Ramos (cell line): Measurements from ENCODE around the gene LHPP.
"Not testable (repeated sequence)": the region's sequence is repeated elsewhere in the genome, so short reads cannot be mapped to it uniquely, and the experiment has no call there.

Source experiments
- in situ Hi-C: fragments of 300-500 bp; cut with MboI; formaldehyde crosslinking; loops from one replicate; pipeline ENCODE4 v1.14.3; 2022; ENCODE audit warnings: low sequenced_read_pairs; ENCODE audit not compliant: unreplicated experiment

The LHPP gene

DNA sequence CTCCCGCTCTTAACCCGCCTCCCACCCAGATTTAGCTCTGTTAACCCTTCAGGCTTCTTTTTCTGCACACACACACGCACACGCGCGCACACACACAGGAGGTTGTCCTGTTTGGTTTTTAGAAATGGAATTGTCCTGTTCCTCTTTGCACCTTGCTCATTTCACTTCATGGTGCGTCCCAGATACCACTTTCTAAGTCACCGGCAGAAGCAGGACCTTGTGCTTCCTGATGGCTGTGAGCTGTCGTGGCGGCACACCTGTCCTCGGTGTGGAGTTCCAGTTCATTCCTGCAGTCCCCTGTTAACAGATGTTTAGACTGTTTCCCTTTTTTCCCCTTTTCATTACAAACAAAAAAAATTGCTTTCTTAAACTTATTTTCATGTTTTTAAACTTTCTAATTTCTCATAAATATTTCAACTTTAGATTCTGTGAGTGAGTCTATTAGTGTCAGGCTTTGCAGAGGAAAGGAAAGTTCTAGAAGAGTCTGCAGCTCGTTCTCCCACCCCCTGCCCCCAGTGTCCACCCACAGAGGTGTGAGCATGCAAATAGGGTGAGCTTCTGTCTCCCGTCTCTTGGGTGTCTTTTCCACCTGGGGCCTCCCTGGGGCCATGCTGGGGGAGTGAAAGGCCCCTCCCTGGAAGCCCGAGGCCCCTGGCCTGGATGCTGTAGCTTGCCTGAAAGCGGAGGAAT is 85.5 kb downstream of the LHPP start:
- in situ Hi-C loops: no loop called here

DNA sequence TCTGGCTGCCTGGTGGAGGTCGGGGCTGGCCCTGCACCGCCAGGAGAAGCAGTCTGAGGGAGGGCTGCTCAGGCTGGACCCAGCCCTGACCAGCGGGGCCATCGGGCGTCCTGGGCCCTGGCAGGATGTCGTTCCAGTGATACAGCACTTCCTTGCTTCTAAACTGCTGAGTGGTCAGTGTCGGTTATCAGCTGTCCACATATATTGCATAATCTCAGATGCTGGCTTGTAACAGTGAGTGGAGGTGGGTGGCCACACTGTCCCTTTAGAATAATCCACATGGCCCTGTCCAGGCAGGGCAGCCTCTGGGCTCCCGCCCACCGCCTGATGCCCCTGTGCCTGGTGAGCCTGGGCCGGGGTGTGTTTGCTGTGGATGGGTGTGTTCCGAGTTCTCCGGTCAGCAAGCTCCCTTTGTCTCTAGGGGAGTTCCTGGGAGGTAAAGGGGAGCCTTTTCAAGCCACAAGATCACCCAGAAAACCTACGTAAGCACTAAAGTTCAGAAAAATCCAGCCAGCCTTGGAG is 86.1 kb downstream of the LHPP start:
- in situ Hi-C loops: no loop called here

DNA sequence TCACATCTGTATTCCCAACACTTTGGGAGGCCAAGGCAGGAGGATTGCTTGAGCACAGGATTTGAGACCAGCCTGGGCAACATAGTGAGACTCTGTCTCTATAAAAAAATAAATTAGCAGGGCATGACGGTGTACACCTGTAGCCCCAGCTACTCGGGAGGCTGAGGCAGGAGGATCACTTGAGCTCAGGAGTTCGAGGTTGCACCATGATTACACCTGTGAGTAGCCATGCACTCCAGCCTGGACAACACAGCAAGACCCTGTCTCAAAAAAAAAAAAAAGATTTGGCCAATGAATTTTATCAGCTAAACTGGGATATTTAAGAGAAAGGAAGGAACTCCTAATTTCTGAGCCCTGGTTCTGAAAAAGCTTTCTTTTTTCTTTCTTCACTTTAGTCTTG is 87.5 kb downstream of the LHPP start:
- in situ Hi-C loops: not testable (repeated sequence)

DNA sequence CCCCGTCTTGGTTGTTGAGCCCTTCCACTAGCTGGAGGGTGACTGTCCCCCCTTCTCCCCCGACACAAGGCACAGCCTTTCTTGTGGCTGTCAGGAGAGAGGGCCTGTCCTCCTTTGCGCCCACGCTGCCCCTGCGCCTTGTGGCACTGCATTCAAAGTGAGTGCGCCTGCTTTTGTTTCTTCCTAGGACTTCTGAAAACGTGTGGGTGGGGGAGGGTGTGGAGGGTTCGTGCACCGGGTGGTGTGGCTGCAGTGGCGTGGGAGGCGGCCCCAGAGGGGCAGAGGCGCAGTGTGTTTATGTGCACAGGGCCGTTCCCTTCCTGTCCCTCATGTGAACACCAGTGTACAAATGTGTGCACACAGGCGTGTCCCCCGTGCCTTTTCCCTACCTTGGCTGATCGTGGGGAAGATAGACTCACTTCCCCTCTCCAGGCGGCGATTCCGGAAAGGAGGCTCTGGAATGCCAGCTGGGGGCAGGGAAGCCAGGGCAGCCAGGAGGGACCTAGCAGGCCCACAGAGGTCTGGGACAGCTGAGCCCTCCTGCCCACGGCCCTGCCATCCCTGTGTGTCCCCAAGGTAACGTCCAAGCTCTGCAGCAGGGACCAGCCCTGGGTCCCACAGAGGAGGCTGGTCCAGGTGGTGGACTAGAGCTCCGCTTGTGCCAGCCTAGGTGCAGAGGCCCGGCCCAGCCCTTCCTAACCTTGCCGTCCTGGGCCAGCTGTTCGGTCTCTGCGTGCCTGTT is 88.8 kb downstream of the LHPP start:
- in situ Hi-C loops: no loop called here

DNA sequence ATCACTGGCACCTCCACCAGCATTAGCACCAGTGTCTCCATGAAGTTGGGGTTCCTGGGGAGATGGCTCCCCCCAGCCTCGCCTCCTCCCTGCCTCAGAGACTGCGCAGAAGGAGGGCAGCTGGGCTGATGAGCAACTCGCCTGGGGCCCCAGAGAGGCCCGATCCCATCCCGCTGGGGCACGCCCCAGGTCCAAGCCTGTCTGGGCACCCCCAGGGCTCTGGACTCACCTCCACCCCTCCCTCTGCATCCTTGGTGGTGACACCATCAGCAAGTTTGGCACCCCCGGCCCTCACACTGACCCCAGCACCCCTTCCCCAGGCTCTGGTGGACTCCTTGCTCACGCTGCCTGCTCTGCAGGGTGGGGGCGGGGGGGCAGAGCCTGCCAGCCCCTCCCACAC is 89.5 kb downstream of the LHPP start:
- in situ Hi-C loops: no loop called here

- in situ Hi-C loops: no loop called here
Observed at GRCh38 chr10:124551755-124552154, 90.1 kb downstream of the LHPP start.

DNA sequence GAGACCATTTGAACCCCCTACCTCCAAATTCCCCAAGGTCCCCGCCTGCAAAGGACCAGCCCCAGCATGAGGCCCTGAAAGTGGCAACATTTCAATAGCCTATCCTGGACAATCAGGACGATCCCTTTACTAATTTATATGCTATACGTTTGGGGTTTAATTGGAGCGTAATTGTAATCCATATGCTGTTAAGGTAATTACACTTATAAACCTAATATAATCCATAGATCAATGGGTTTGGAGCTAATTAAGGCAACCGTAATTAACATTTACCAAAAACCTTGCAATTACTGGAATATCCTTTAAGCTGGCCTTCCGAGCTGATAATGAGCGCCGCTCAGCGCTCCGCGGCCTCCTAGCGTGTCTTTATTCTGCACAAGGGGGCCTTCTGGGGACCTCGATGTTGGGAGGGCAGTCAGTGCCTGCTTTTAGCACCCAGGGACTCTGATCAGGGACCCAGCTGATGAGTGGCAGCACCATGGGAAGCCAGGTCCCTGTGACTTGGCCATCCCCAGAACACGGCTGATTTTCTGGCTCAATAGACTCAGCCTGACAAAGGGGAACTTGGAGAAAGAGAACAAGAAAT is 91.2 kb downstream of the LHPP start:
- in situ Hi-C loops: no loop called here

DNA sequence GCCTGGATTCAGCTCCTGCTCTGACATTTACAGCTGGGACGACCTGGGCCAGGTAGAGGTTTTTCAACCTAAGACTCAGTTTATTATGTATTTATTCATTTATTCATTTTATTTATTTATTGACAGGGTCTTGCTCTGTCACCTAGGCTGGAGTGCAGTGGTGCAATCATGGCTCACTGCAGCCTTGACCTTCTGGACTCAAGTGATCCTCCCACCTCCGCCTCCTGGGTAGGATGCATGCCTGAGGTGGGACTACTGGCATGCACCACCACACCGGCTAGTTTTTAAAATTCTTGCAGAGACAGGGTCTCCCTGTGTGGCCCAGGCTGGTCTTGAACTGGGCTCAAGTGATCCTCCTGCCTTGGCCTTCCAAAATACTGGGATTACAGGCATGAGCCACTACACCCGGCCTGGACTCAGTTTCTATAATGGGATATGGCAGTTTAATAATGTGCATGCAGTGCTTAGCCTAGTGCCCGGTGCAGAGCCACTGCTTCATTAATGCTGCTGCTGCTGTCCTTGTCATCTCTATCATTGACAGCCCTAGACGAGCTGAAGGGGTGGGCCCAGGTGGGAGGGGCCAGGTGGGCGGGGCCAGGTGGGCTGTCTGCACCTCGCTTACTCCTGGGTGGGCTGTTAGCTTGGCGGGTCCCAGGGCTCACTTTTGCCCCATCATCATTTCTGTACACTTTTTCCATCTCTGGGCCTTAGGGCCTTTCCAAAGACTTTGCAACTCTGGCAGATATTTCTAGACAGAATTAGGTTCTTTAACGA is 92.6 kb downstream of the LHPP start:
- in situ Hi-C loops: no loop called here

GRCh38 chr10:124557167-124557566 is 95.5 kb downstream of the LHPP start:
- in situ Hi-C loops: no loop called here

GRCh38 chr10:124557648-124558338 is 96.2 kb downstream of the LHPP start:
- in situ Hi-C loops: no loop called here

- in situ Hi-C loops: no loop called here
Observed at GRCh38 chr10:124558339-124559321, 97.0 kb downstream of the LHPP start.

- in situ Hi-C loops: no loop called here
Observed at GRCh38 chr10:124559372-124560132, 97.9 kb downstream of the LHPP start.

DNA sequence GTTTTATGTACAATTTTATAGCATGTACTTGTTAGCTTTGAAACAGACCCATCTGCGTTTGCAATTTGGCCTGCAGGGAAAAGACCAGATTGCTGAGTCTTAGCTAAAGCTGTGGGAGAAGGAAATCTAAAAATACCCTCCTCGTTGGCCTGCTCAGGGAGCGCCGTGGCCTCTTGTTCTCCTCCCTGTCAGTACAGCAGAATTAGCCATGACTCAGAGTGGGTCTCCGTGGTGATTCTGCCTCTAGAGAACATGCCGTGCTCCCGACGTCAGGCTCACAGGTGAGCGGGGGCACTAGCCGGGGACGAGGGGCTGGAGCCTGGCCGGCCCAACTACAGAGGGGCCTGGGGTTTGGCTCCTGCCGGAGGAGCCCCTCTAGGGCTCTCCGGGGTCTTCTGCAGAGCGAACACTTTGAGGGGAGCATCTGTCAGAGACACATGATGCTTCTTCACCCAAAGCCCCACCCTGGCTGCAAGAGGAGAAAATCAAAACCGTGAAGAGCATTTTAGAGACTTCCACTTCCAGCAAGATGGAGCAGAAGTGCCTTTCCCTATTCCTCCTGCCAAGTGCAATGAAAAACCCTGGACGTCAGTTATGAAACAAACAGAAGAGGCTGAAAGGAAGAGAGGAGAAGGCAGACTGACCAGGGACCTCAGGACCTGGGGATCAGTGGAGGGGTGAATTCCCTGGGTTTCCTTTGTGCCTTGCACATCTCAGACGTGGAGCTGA is 98.9 kb downstream of the LHPP start:
- in situ Hi-C loops: no loop called here

DNA sequence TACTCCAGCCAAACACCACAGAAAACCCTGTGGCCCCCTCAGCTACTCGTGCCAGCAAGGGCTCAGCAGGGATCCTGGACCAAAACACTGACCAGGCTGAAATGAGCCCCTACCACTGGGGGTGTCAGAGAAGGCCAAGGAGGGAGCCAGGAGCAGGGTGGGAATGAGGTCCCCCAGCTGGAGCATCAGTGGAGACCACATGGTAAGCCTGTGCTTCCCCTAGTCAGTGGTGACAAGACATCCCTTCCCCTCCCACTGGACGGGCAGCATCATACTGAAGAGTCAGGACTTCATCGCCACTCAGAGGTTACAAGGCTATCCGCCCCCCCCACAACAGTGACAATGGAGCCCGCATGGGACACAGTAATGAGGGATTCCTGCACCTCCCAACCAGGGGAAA is 99.6 kb downstream of the LHPP start:
- in situ Hi-C loops: no loop called here

DNA sequence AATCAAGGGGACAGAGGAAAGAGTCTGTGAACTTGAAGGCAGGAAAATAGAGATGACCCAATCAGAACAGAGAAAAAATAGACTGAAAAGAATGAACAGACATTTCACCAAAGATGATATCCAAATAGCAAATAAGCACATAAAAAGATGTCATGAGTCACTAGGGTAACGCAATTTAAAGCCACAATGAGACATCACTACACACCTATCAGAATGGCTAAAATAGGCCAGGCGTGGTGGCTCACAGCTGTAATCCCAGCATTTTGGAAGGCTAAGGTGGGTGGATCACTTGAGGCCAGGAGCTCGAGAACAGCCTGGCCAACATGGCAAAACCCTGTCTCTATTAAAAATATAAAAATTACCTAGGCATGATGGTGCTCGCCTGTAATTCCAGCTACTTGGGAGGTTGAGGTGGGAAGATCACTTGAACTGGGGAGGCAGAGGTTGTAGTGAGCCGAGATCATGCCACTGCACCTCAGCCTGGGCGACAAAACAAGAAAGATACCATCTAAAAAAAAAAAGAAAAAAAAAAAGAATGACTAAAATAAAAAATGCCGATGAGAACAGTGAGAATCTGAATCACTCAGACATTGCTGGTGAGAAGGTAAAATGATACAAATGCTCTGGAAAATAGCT is 100.9 kb downstream of the LHPP start:
- in situ Hi-C loops: no loop called here

DNA sequence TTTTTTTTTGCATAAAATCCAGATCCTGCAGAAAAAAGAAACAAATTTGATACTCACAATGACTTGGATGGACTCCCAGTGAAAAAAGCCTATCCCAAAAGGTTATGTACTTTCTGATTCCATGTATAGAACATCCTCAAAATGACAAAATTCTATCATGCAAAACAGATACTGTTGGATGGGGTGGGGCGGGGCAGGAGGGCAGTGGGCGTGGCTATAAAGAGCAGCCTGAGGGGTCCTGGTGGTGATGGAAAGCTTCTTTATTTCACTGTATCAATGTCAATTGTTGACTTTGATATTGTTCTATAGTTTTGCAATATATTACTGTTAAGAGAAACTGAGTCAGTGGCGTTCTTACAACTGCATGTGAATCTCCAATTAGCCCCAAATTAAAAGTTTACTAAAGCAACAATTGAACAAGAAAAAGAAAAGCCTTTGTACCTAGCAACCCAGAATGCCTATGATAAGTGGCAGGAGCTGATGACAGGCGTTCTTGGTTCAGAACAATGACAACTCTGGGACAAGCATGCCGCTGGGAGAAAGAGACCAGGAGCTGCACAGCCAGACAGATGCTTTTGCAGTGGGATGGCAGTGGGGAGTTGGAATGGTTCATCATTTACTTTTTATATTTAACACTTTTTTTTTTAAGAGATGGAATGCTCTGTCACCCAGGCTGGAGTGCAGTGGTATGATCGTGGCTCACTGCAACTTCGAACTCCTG is 101.9 kb downstream of the LHPP start:
- in situ Hi-C loops: no loop called here
